ENCODE data around the gene ARHGAP19.
"Not testable (repeated sequence)": the region's sequence is repeated elsewhere in the genome, so short reads cannot be mapped to it uniquely, and the experiment has no call there.

Gene ARHGAP19

DNA sequence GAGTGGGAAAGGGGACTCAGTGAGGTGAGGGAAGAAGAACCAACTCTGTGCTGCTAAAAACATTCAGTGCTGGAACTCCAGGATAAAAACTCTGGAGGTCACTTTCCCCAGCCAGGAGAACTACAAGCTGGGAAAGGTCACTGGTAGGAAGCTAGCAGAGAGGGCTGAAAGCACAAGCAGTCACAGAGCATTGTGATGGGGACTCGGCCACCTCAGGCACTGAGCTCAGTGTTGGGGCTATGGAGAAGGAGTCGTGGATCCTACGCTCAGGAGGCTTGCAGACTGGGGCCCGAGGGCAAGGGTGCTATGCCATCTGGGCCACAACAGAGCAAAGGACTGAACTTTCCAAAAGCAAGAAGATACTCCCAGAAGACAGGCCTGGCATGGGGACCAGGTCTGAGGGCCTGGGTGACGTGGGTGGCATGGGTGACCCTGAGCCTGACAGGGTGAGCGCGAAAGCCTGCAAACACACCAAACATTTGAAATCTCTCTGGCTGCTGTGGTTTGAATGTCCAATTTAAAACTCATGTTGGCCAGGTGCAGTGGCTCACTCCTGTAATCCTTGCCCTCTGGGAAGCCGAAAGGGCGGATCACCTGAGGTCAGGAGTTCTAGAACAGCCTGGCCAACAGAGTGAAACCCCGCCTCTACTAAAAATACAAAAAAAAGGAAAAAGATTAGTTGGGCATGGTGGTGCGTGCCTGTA is 9.8 kb upstream of the ARHGAP19 start:
- no peaks in the 10 kb centered on the region for H3K36me3 ChIP-seq (ENCODE audit: insufficient read depth, low read length)
- peaks cover 7% of the 10 kb centered on the region for H3K4me1 ChIP-seq (ENCODE audit: control insufficient read depth, insufficient read depth, low read length, unreplicated experiment)
- H3K27ac ChIP-seq (ENCODE audit: low read depth, low read length) = no peak overlapping the region
- no peak overlapping the region for H3K4me3 ChIP-seq (ENCODE audit: low read depth, low read length)
- no peaks in the 10 kb centered on the region for H3K79me2 ChIP-seq (ENCODE audit: control insufficient read depth, insufficient read depth, low read length, unreplicated experiment)
- H2AFZ ChIP-seq (ENCODE audit: low read length, unreplicated experiment) = no peak overlapping the region
- no peaks in the 10 kb centered on the region for H3K27me3 ChIP-seq (ENCODE audit: insufficient read depth, low read length)

DNA sequence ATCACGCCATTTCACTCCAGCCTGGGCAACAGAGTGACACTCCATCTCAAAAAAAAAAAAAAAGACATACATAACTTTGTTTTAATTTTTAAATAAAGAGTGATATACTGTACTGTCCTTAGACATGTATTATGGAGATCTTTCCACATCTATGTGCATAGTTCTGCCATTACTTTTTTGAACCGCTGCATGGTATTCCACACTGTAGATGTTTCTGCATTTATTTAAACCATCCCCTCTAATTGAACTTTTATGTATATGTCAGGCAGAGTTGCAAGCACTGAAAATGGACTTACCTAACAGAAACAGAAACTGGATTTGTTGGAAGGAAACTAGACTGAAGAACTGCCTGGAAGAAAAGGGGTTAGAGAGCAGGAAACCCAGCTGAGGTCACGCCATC is 8.5 kb upstream of the ARHGAP19 start:
- Histone ChIP-seq H3K27ac (ENCODE audit: low read depth, low read length) (no peak overlapping the region), H3K4me3 (ENCODE audit: low read depth, low read length) (no peak overlapping the region), H3K36me3 (ENCODE audit: insufficient read depth, low read length) (no peaks in the 10 kb centered on the region), H3K4me1 (ENCODE audit: control insufficient read depth, insufficient read depth, low read length, unreplicated experiment) (peaks cover 7% of the 10 kb centered on the region), H3K79me2 (ENCODE audit: control insufficient read depth, insufficient read depth, low read length, unreplicated experiment) (no peaks in the 10 kb centered on the region), H2AFZ (ENCODE audit: low read length, unreplicated experiment) (no peak overlapping the region), H3K27me3 (ENCODE audit: insufficient read depth, low read length) (no peaks in the 10 kb centered on the region)

DNA sequence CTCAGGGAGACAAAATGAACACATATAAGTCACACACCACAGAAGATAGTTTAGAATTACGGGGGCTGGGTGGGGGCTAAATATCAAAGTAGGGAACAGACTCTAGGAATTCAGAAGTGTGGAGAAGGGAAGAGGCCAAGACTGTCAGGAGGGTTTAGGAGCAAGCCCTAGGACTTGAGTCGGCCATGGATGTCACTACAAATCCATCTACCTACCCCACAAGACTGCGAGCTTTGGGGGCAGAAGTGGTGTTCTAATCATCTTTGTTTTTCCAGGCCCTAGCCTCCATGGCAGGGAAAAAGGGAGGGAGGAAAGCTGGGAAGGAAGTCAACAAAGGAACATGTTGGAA is 5.8 kb upstream of the ARHGAP19 start:
- Histone ChIP-seq H2AFZ (ENCODE audit: low read length, unreplicated experiment) (peak overlapping the region; percentile 45), H3K27ac (ENCODE audit: low read depth, low read length) (no peak overlapping the region), H3K4me3 (ENCODE audit: low read depth, low read length) (no peak overlapping the region), H3K4me1 (ENCODE audit: control insufficient read depth, insufficient read depth, low read length, unreplicated experiment) (peaks cover 7% of the 10 kb centered on the region), H3K36me3 (ENCODE audit: insufficient read depth, low read length) (no peaks in the 10 kb centered on the region), H3K27me3 (ENCODE audit: insufficient read depth, low read length) (no peaks in the 10 kb centered on the region), H3K79me2 (ENCODE audit: control insufficient read depth, insufficient read depth, low read length, unreplicated experiment) (no peaks in the 10 kb centered on the region)

DNA sequence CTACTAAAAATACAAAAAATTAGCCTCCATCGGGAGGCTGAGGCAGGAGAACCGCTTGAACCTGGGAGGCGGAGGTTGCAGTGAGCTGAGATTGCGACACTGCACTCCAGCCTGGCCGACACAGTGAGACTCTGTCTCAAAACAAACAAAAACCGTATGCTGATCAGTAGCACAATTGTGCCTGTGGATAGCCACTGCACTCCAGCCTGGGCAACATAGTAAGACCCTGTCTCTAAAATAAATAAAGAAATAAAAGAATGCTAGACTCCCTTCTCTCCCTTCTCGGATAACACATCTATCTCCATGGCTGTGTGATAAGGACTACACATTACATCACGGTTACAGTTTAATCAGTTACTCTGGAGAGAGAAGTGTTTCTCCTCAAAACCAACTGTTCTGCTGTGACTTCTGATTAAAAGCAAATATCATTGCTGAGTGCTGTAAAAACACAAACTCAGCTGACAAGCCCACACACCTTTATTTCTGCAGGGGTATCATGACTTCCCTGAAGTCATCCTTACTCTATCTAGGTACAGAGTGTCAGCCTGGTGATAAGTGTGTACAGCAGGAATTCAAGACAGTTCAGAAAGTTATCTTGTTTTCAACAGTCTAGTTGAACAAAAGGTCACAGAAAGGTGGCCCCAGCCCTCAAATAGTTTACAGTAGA is 5.3 kb upstream of the ARHGAP19 start:
- Histone ChIP-seq H2AFZ (ENCODE audit: low read length, unreplicated experiment) (peak overlapping the region; percentile 45), H3K4me3 (ENCODE audit: low read depth, low read length) (no peak overlapping the region)

DNA sequence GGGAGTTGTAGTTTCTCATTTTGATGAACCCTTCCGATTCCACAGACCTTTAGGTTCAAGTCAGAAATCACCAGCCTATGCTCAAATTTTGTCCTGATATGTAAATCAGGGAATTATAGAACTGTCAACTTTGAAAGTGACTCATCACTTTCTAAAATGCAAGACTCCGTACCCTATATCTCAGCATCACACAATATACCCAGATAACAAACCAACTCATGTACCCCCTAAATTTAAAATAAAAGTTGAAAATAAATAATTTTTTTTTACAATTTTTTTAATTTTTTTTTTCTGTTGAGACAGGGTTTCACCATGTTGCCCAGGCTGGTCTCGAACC is 393 bp upstream of the ARHGAP19 start:
- Histone ChIP-seq H3K36me3 (ENCODE audit: insufficient read depth, low read length) (no peaks in the 10 kb centered on the region), H3K79me2 (ENCODE audit: control insufficient read depth, insufficient read depth, low read length, unreplicated experiment) (peaks cover 9% of the 10 kb centered on the region), H2AFZ (ENCODE audit: low read length, unreplicated experiment) (peak overlapping the region; percentile 30), H3K27me3 (ENCODE audit: insufficient read depth, low read length) (no peaks in the 10 kb centered on the region), H3K4me3 (ENCODE audit: low read depth, low read length) (no peak overlapping the region), H3K27ac (ENCODE audit: low read depth, low read length) (no peak overlapping the region), H3K4me1 (ENCODE audit: control insufficient read depth, insufficient read depth, low read length, unreplicated experiment) (peaks cover 1% of the 10 kb centered on the region)

More for the DNA sequence above, 5.3 kb upstream of the ARHGAP19 start:
- H3K36me3 ChIP-seq (ENCODE audit: insufficient read depth, low read length) = no peaks in the 10 kb centered on the region
- no peak overlapping the region for H3K27ac ChIP-seq (ENCODE audit: low read depth, low read length)
- H3K79me2 ChIP-seq (ENCODE audit: control insufficient read depth, insufficient read depth, low read length, unreplicated experiment) = no peaks in the 10 kb centered on the region
- H3K27me3 ChIP-seq (ENCODE audit: insufficient read depth, low read length) = no peaks in the 10 kb centered on the region
- peaks cover 7% of the 10 kb centered on the region for H3K4me1 ChIP-seq (ENCODE audit: control insufficient read depth, insufficient read depth, low read length, unreplicated experiment)

DNA sequence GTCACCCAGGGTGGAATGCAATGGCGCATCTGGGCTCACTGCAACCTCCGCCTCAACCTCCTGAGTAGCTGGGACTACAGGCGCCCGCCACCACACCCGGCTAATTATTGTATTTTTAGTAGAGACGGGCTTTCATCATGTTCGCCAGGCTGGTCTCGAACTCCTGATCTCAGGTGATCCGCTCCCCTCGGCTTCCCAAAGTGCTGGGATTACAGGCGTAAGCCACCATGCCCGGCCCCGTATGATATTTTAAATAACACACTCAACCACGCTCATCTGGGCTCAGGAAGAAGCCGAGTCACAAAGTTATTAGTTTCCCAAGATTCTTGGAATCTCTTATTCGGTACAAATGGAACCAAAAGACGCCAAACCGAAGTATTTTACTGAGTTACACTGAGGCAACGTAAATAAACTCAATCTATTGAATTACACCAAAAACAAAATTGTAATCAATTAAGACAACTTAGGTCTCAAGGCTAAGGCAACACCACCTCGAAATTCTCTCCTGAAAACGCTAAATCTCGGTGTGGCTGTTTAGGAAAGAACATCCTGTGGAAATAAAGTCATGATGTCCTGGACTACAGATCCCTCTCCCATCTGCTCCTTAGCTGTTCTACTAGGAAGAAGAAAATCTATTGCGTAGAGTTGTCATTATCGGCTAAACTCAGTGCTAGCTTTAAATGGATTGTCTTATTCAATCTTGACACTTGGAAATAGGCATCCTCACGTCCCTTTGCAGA is 910 bp downstream of the ARHGAP19 start:
- peak overlapping the region; percentile 93 for H3K27ac ChIP-seq (ENCODE audit: low read depth, low read length)
- no peaks in the 10 kb centered on the region for H3K27me3 ChIP-seq (ENCODE audit: insufficient read depth, low read length)
- no peaks in the 10 kb centered on the region for H3K4me1 ChIP-seq (ENCODE audit: control insufficient read depth, insufficient read depth, low read length, unreplicated experiment)
- peak overlapping the region; percentile 94 for H2AFZ ChIP-seq (ENCODE audit: low read length, unreplicated experiment)
- H3K36me3 ChIP-seq (ENCODE audit: insufficient read depth, low read length) = no peaks in the 10 kb centered on the region
- peak overlapping the region; percentile 77 for H3K4me3 ChIP-seq (ENCODE audit: low read depth, low read length)
- H3K79me2 ChIP-seq (ENCODE audit: control insufficient read depth, insufficient read depth, low read length, unreplicated experiment) = peaks cover 9% of the 10 kb centered on the region

DNA sequence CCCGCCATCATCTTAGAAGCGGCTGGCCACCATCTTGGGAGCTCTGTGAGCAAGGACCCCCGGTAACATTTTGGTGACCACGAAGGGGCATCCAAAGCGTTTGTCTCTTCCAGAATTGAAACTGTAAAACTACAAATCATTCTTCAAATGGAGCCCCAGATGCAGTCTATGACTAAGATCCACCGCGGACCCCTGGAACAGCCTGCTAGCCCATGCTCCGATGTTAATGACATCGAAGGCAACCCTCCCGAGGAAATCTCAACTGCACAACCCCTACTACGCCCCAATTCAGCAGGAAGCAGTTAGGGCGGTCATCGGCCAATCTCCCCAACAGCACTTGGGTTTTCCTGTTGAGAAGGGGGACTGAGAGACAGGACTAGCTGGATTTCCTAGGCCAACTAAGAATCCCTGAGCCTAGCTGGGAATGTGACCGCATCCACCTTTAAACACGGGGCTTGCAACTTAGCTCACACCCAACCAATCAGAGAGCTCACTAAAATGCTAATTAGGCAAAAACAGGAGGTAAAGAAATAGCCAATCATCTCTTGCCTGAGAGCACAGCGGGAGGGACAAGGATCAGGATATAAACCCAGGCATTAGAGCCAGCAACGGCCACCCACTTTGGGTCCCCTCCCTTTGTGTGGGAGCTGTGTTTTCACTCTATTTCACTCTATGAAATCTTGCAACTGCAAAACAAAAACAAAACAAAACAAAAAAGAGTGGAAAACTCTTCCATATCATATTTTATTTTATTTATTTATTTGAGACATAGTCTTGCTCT is 1.7 kb downstream of the ARHGAP19 start:
- H3K36me3 ChIP-seq (ENCODE audit: insufficient read depth, low read length); H3K79me2 ChIP-seq (ENCODE audit: control insufficient read depth, insufficient read depth, low read length, unreplicated experiment); H3K27me3 ChIP-seq (ENCODE audit: insufficient read depth, low read length); H3K4me1 ChIP-seq (ENCODE audit: control insufficient read depth, insufficient read depth, low read length, unreplicated experiment); H2AFZ ChIP-seq (ENCODE audit: low read length, unreplicated experiment): not testable (repeated sequence)
- peak overlapping the region; percentile 93 for H3K27ac ChIP-seq (ENCODE audit: low read depth, low read length)
- H3K4me3 ChIP-seq (ENCODE audit: low read depth, low read length) = peak overlapping the region; percentile 77; the same call in 1 of the 2 replicates

DNA sequence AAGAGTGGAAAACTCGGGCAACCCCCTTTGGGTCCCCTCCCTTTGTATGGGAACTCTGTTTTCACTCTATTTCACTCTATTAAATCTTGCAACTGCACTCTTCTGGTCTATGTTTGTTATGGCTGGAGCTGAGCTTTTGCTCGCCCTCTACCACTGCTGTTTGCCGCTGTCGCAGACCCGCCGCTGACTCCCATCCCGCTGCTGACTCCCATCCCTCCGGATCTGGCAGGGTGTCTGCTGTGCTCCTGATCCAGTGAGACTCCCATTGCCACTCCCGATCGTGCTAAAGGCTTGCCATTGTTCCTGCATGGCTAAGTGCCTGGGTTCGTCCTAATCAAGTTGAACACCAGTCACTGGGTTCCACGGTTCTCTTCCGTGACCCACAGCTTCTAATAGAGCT is 2.4 kb downstream of the ARHGAP19 start:
- not testable (repeated sequence) for H3K27ac ChIP-seq (ENCODE audit: low read depth, low read length)

DNA sequence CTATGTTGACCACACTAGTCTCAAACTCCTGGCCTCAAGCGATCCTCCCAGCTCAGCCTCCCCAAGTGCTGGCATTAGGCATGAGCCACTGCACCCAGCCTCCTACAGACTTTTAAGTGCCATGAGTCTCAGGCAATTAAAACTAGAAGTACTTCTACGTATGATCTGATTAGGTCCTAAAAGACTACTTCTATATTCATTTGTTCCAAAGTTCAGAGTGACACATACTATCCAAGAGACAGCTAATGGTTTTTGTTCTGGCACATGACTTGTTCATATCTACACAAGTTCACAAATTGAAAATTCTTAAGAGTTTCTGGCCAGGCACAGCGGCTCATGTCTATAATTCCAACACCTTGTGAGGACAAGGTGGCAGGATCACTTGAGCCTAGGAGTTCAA is 11.7 kb downstream of the ARHGAP19 start:
- no peak overlapping the region for H3K4me3 ChIP-seq (ENCODE audit: low read depth, low read length)
- H2AFZ ChIP-seq (ENCODE audit: low read length, unreplicated experiment) = no peak overlapping the region
- H3K79me2 ChIP-seq (ENCODE audit: control insufficient read depth, insufficient read depth, low read length, unreplicated experiment) = no peaks in the 10 kb centered on the region
- H3K36me3 ChIP-seq (ENCODE audit: insufficient read depth, low read length) = no peaks in the 10 kb centered on the region
- H3K27me3 ChIP-seq (ENCODE audit: insufficient read depth, low read length) = no peaks in the 10 kb centered on the region
- H3K27ac ChIP-seq (ENCODE audit: low read depth, low read length) = no peak overlapping the region
- peaks cover 24% of the 10 kb centered on the region for H3K4me1 ChIP-seq (ENCODE audit: control insufficient read depth, insufficient read depth, low read length, unreplicated experiment)

More for the DNA sequence above, 2.4 kb downstream of the ARHGAP19 start:
- not testable (repeated sequence) for H3K36me3 ChIP-seq (ENCODE audit: insufficient read depth, low read length); H3K4me1 ChIP-seq (ENCODE audit: control insufficient read depth, insufficient read depth, low read length, unreplicated experiment); H2AFZ ChIP-seq (ENCODE audit: low read length, unreplicated experiment); H3K27me3 ChIP-seq (ENCODE audit: insufficient read depth, low read length); H3K4me3 ChIP-seq (ENCODE audit: low read depth, low read length); H3K79me2 ChIP-seq (ENCODE audit: control insufficient read depth, insufficient read depth, low read length, unreplicated experiment)

DNA sequence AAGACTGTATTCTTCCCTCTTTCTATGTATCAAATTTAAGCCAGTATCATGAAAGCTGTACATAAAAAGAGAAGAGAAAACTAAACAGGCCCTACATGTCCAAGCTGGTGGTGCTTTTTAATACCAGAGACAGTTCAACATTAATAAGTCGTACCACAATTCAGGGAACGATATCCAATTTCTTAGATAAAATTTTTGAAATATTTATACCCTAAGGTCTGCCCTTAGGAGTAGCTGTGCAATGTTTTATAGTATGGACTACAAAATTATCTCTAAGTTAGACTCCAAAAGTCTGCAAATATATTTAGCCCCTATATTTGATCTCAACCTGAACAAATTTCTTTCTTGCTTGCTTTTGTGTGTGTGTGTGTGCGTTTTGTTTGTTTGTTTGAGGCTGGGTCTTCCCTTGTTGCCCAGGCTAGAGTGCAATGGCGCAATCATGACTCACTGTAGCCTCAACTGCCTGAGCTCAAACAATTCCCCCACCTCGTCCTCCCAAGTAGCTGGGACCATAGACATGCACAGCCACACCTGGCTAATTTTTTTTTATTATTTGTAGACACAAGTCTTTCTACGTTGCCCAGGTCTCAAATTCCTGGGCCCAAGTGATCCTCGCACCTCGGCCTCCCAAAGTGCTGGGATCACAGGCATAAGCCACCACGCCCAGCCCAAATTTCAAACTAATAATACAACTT is 13.2 kb downstream of the ARHGAP19 start:
- H3K4me3 ChIP-seq (ENCODE audit: low read depth, low read length) = peak overlapping the region; percentile 35
- H2AFZ ChIP-seq (ENCODE audit: low read length, unreplicated experiment) = peak overlapping the region; percentile 3
- no peaks in the 10 kb centered on the region for H3K27me3 ChIP-seq (ENCODE audit: insufficient read depth, low read length)
- H3K79me2 ChIP-seq (ENCODE audit: control insufficient read depth, insufficient read depth, low read length, unreplicated experiment) = no peaks in the 10 kb centered on the region
- peak overlapping the region; percentile 86 for H3K27ac ChIP-seq (ENCODE audit: low read depth, low read length)
- H3K4me1 ChIP-seq (ENCODE audit: control insufficient read depth, insufficient read depth, low read length, unreplicated experiment) = peaks cover 24% of the 10 kb centered on the region
- H3K36me3 ChIP-seq (ENCODE audit: insufficient read depth, low read length) = no peaks in the 10 kb centered on the region
